Loucy (cell line): Measurements from ENCODE around the gene FKBP1B.

Experiments
- CTCF ChIP-seq: fragments of 200-600 bp; sonication (generic); conservative IDR thresholded peaks from 2 replicates; pipeline ENCODE4 v1.5.1; 2014; ENCODE audit warnings: mild to moderate bottlenecking, antibody characterized with exemption, low read length
- EZH2phosphoT487 ChIP-seq: fragments of 200-600 bp; IDR thresholded peaks from 2 replicates; pipeline ENCODE4 v1.6.1; 2018; ENCODE audit warnings: antibody characterized with exemption, mild to moderate bottlenecking, moderate library complexity, borderline replicate concordance

GRCh38 chr2:24105816-24106215, 56.3 kb downstream of the FKBP1B start:
- TF ChIP-seq CTCF = no peak
- no peak for TF ChIP-seq EZH2phosphoT487
